Uterus (tissue), 4 donors: Measurements from ENCODE around the gene LSAMP. TPM values are rescaled to one million over a fixed set of nuclear protein-coding genes. Genes with fewer than 3 reads are reported as not detected.

ENCODE experiments used
- DNase-seq, 2 donors: peaks; one replicate each; pipeline ENCODE4 v3.0.0-alpha.2; 2019 to 2020
- H3K27ac ChIP-seq, 2 donors: fragments of 200-600 bp; sonication (generic); 1 replicate in 1 of 2; 2 replicates in 1 of 2; pipeline ENCODE4 v1.5.1; 2016 to 2018
- H3K27me3 ChIP-seq, 2 donors: fragments of 200-600 bp; sonication (generic); one replicate each; pipeline ENCODE4 v1.5.1; 2018 to 2019; ENCODE audit warnings: control low read depth in 1 of 2
- H3K36me3 ChIP-seq, 2 donors: fragments of 200-600 bp; sonication (generic); one replicate each; pipeline ENCODE4 v1.5.1; 2019; ENCODE audit warnings: control low read depth in 1 of 2
- H3K4me1 ChIP-seq, 2 donors: fragments of 200-600 bp; sonication (generic); one replicate each; pipeline ENCODE4 v1.5.1; 2018 to 2019; ENCODE audit warnings: control low read depth in 1 of 2
- H3K4me3 ChIP-seq, 2 donors: fragments of 200-600 bp; sonication (generic); 1 replicate in 1 of 2; 2 replicates in 1 of 2; pipeline ENCODE4 v1.5.1; 2018 to 2019; ENCODE audit warnings: mild to moderate bottlenecking in 1 of 2
- H3K9me3 ChIP-seq, 2 donors: fragments of 200-600 bp; sonication (generic); one replicate each; pipeline ENCODE4 v1.5.1; 2019; ENCODE audit warnings: control low read depth in 1 of 2
- POLR2A ChIP-seq, 2 donors: fragments of 450-650 bp; IDR thresholded peaks; one replicate each; pipeline ENCODE4 v1.6.1; 2016; ENCODE audit warnings: antibody characterized with exemption in 2 of 2, mild to moderate bottlenecking in 1 of 2, moderate library complexity in 1 of 2
- intact Hi-C: fragments of 100-400 bp; cut with DNase I; formaldehyde crosslinking; loops from one replicate; pipeline ENCODE4 v1.15.1; 2023; ENCODE audit warnings: low total_unique reads
- total RNA-seq, 4 donors: library from RNA; depleted of rRNA in 3 of 4; stranded (reverse); fragments of >200 nt in 3 of 4; gene quantifications; one replicate each; pipeline versions ENCODE4 v1.1.0 to v1.2.4, GENCODE V29; 2014 to 2023
- TF ChIP-seq, protein P1 (sequence below), 4 experiments: fragments of 200-600 bp in 2 of 4; fragments of 450-650 bp in 2 of 4; sonication (generic) in 2 of 4; IDR thresholded peaks; one replicate each; pipeline ENCODE4 v1.5.1; 2016 to 2019; ENCODE audit warnings: antibody characterized with exemption in 4 of 4, mild to moderate bottlenecking in 2 of 4, moderate library complexity in 1 of 4
- donor health status: DM: yes; HTN: yes; CAD: no.

LSAMP gene
- total RNA-seq, 4 donors from 2014 or later, result 0.26 to 25.8 (median 1.8) TPM

DNA sequence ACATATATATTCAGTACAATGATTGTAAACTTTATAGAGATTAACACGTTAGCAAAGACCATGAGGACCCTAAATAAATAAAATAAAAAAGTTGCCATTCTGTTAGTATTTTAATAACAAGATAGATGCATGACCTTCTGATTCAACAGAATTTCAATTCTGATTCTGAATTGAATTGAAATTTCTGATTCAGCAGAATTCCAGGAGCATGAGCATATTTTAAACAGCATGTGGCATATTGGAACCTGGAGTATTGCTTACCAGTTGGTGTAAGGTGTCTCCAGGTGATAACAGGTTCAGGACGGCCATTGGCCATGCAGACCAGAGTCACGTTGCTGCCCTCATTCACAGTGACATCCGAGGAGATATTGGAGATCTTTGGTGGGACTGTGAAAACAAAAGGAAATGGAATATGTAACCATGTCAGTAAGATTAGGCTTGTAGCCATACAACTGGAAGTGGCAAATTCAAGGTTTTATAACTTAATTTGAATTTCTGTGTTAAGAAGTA, 426.0 kb downstream of the LSAMP start:
- Histone ChIP-seq H3K4me1 (no peaks in the 10 kb centered on the region), H3K9me3 (no peaks in the 10 kb centered on the region), H3K27ac (no peak overlapping the region), H3K27me3 (no peaks in the 10 kb centered on the region), H3K36me3 (no peaks in the 10 kb centered on the region), H3K4me3 (no peak overlapping the region)
- TF ChIP-seq, protein P1, sequence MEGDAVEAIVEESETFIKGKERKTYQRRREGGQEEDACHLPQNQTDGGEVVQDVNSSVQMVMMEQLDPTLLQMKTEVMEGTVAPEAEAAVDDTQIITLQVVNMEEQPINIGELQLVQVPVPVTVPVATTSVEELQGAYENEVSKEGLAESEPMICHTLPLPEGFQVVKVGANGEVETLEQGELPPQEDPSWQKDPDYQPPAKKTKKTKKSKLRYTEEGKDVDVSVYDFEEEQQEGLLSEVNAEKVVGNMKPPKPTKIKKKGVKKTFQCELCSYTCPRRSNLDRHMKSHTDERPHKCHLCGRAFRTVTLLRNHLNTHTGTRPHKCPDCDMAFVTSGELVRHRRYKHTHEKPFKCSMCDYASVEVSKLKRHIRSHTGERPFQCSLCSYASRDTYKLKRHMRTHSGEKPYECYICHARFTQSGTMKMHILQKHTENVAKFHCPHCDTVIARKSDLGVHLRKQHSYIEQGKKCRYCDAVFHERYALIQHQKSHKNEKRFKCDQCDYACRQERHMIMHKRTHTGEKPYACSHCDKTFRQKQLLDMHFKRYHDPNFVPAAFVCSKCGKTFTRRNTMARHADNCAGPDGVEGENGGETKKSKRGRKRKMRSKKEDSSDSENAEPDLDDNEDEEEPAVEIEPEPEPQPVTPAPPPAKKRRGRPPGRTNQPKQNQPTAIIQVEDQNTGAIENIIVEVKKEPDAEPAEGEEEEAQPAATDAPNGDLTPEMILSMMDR (IDR thresholded peaks at IDR 0.05), result no peak
- no peak for TF ChIP-seq POLR2A (IDR thresholded peaks at IDR 0.05)
- DNase-seq, result no peak
- intact Hi-C loops, result no loop called here

DNA sequence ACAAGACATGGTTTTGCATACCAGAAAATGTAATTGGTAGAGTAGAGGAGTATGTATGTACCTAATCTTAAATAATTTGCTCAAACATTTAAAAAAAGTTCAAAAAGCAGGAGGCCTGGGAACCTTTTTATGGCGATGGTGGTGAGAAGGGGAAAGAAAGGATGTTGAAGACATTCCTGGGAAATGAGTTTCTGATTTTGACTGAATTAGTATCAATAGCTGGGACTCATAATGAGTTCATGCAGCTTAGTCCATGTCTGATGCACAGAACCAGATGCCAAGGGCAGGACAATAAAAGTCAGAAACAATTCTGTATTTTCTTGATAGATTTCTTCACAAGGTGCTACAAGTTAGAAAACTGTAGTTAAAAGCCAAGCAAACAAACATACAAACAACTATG, 426.6 kb downstream of the LSAMP start:
- intact Hi-C loops, result no loop called here
- TF ChIP-seq, protein P1 (IDR thresholded peaks at IDR 0.05), result no peak
- Histone ChIP-seq H3K9me3 (no peaks in the 10 kb centered on the region), H3K4me1 (no peaks in the 10 kb centered on the region), H3K27ac (no peak overlapping the region), H3K27me3 (no peaks in the 10 kb centered on the region), H3K4me3 (no peak overlapping the region), H3K36me3 (no peaks in the 10 kb centered on the region)
- DNase-seq, result no peak

GRCh38 chr3:116015931-116016330, 429.4 kb downstream of the LSAMP start:
- Histone ChIP-seq H3K36me3 (no peaks in the 10 kb centered on the region), H3K4me3 (no peak overlapping the region), H3K4me1 (no peaks in the 10 kb centered on the region), H3K27me3 (no peaks in the 10 kb centered on the region), H3K9me3 (no peaks in the 10 kb centered on the region), H3K27ac (no peak overlapping the region)
- intact Hi-C loops, result no loop called here
- DNase-seq, result no peak
- TF ChIP-seq, protein P1 (IDR thresholded peaks at IDR 0.05), result no peak
- no peak for TF ChIP-seq POLR2A (IDR thresholded peaks at IDR 0.05)

GRCh38 chr3:116007000-116007399, 438.3 kb downstream of the LSAMP start:
- Histone ChIP-seq H3K36me3 (no peaks in the 10 kb centered on the region), H3K4me3 (no peak overlapping the region), H3K27me3 (no peaks in the 10 kb centered on the region), H3K9me3 (no peaks in the 10 kb centered on the region), H3K4me1 (no peaks in the 10 kb centered on the region), H3K27ac (no peak overlapping the region)
- no peak for TF ChIP-seq POLR2A (IDR thresholded peaks at IDR 0.05)
- TF ChIP-seq, protein P1 (IDR thresholded peaks at IDR 0.05), result no peak
- DNase-seq, result no peak
- intact Hi-C loops, result no loop called here

GRCh38 chr3:116005404-116005803, 439.9 kb downstream of the LSAMP start:
- Histone ChIP-seq H3K4me3 (no peak overlapping the region), H3K9me3 (no peaks in the 10 kb centered on the region), H3K36me3 (no peaks in the 10 kb centered on the region), H3K27me3 (no peaks in the 10 kb centered on the region), H3K4me1 (no peaks in the 10 kb centered on the region), H3K27ac (no peak overlapping the region)
- TF ChIP-seq POLR2A (IDR thresholded peaks at IDR 0.05), result no peak
- TF ChIP-seq, protein P1 (IDR thresholded peaks at IDR 0.05), result no peak
- intact Hi-C loops, result no loop called here
- peak in 1 of 2 donors; percentile 28 for DNase-seq
